DOHH2 (cell line): ENCODE results near the gene UGT2B7.

Experiments used
- H3F3A ChIP-seq: fragments of 200-600 bp; sonication (generic), shearing (Covaris generic); 2 replicates; pipeline ENCODE4 v1.6.0; 2016; ENCODE audit warnings: antibody characterized with exemption, mild to moderate bottlenecking; ENCODE audit not compliant: control insufficient read depth, insufficient read depth
- H3K27ac ChIP-seq: fragments of 200-600 bp; sonication (generic); 2 replicates; pipeline ENCODE4 v1.5.1; 2014; ENCODE audit warnings: low read depth, mild to moderate bottlenecking, low read length, moderate library complexity
- H3K27me3 ChIP-seq: fragments of 200-600 bp; sonication (generic); 2 replicates; pipeline ENCODE4 v1.6.1; 2014; ENCODE audit warnings: mild to moderate bottlenecking, low read length, mixed read lengths; ENCODE audit not compliant: control insufficient read depth
- H3K36me3 ChIP-seq: fragments of 200-600 bp; sonication (generic); 2 replicates; pipeline ENCODE4 v1.6.1; 2014; ENCODE audit warnings: mild to moderate bottlenecking, low read length, moderate library complexity, mixed read lengths; ENCODE audit not compliant: control insufficient read depth
- H3K4me1 ChIP-seq: fragments of 200-600 bp; sonication (generic); 2 replicates; pipeline ENCODE4 v1.6.1; 2014; ENCODE audit warnings: mild to moderate bottlenecking, low read length, mixed read lengths; ENCODE audit not compliant: control insufficient read depth
- H3K4me2 ChIP-seq: fragments of 200-600 bp; sonication (generic); 2 replicates; pipeline ENCODE4 v1.6.0; 2014; ENCODE audit warnings: mild to moderate bottlenecking, low read length, moderate library complexity
- H3K4me3 ChIP-seq: fragments of 200-600 bp; sonication (generic); 2 replicates; pipeline ENCODE4 v1.5.1; 2014; ENCODE audit warnings: mild to moderate bottlenecking, low read length, mixed read lengths
- H3K79me2 ChIP-seq: fragments of 200-600 bp; sonication (generic); 2 replicates; pipeline ENCODE4 v1.6.1; 2014; ENCODE audit warnings: mild to moderate bottlenecking, low read length, mixed read lengths; ENCODE audit not compliant: control insufficient read depth
- H3K9me2 ChIP-seq: fragments of 200-600 bp; sonication (generic); replicated peaks from 2 replicates; pipeline ENCODE4 v1.6.1; 2014; ENCODE audit warnings: mild to moderate bottlenecking, low read length, mixed read lengths; ENCODE audit not compliant: control insufficient read depth
- H3K9me3 ChIP-seq: fragments of 200-600 bp; sonication (generic); 2 replicates; pipeline ENCODE4 v1.6.1; 2014; ENCODE audit warnings: antibody characterized with exemption, low read length, mixed read lengths; ENCODE audit not compliant: control insufficient read depth, insufficient read depth
- H4K20me1 ChIP-seq: fragments of 200-600 bp; sonication (generic); 2 replicates; pipeline ENCODE4 v1.6.0; 2014; ENCODE audit warnings: low read depth, mild to moderate bottlenecking, antibody characterized with exemption, low read length, moderate library complexity; ENCODE audit not compliant: control insufficient read depth, insufficient read depth
- EZH2phosphoT487 ChIP-seq: fragments of 200-600 bp; sonication (generic); IDR thresholded peaks from 2 replicates; pipeline ENCODE4 v1.6.1; 2017; ENCODE audit warnings: borderline replicate concordance, mild to moderate bottlenecking, antibody characterized with exemption, low read length, moderate library complexity, mixed read lengths
- TF ChIP-seq, protein P1 (sequence below): fragments of 200-600 bp; sonication (generic); IDR thresholded peaks from one replicate; pipeline ENCODE4 v1.5.1; 2014; ENCODE audit warnings: antibody characterized with exemption, mild to moderate bottlenecking, low read depth, low read length; ENCODE audit not compliant: poor library complexity, severe bottlenecking

UGT2B7 gene

DNA sequence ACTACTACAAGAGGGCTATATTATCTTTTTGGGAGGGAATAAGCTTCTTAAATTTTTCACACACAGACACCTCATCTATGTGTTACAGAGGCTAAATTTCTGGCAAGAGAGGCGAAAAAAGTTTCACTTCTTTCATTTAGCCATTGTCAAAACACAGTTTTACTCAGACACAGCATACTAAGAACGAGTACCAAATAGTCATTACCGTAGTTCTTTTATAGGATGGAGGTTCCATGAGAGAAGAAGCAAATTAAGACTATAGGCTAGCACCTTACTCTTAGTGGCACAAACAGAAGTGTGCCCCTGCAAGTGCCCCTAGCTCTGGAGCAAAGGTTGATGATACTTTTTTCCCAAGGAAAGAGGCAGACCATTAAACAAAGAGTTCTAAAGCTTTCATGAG is 26.2 kb downstream of the UGT2B7 start:
- Histone ChIP-seq H3K36me3 (no peaks in the 10 kb centered on the region), H3F3A (no peaks in the 10 kb centered on the region), H3K9me2 (no peaks in the 10 kb centered on the region), H3K4me1 (no peaks in the 10 kb centered on the region), H3K4me3 (no peak overlapping the region), H3K27me3 (no peaks in the 10 kb centered on the region), H3K4me2 (no peak overlapping the region), H3K27ac (no peak overlapping the region), H3K9me3 (no peaks in the 10 kb centered on the region), H3K79me2 (no peaks in the 10 kb centered on the region), H4K20me1 (no peaks in the 10 kb centered on the region)
- TF ChIP-seq EZH2phosphoT487: no peak
- TF ChIP-seq, protein P1, sequence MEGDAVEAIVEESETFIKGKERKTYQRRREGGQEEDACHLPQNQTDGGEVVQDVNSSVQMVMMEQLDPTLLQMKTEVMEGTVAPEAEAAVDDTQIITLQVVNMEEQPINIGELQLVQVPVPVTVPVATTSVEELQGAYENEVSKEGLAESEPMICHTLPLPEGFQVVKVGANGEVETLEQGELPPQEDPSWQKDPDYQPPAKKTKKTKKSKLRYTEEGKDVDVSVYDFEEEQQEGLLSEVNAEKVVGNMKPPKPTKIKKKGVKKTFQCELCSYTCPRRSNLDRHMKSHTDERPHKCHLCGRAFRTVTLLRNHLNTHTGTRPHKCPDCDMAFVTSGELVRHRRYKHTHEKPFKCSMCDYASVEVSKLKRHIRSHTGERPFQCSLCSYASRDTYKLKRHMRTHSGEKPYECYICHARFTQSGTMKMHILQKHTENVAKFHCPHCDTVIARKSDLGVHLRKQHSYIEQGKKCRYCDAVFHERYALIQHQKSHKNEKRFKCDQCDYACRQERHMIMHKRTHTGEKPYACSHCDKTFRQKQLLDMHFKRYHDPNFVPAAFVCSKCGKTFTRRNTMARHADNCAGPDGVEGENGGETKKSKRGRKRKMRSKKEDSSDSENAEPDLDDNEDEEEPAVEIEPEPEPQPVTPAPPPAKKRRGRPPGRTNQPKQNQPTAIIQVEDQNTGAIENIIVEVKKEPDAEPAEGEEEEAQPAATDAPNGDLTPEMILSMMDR: no peak

DNA sequence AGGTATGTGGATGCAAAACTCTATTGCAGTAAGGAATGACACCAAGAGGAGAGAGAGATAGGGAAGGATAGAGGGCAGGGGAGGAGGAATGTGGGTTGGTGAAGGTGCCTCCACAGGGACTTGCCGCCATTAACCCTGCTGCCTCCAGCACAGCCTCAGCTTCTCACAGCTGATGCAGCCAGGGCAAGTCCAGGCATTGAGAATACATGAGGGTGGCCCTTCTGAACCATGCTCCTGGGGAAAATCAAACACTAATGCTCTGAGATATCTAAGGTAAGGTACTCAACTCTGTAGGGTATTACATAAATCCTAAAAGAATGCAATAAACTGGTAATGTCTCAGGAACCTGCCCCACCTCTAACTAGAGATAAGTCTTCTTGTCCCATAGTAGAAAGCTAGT is 28.7 kb downstream of the UGT2B7 start:
- no peaks in the 10 kb centered on the region for H3K79me2 ChIP-seq
- no peaks in the 10 kb centered on the region for H4K20me1 ChIP-seq
- no peaks in the 10 kb centered on the region for H3F3A ChIP-seq
- TF ChIP-seq EZH2phosphoT487: no peak
- TF ChIP-seq, protein P1: no peak
- H3K27me3 ChIP-seq: no peaks in the 10 kb centered on the region
- H3K4me2 ChIP-seq: no peak overlapping the region
- H3K27ac ChIP-seq: no peak overlapping the region
- no peaks in the 10 kb centered on the region for H3K9me2 ChIP-seq
- no peaks in the 10 kb centered on the region for H3K9me3 ChIP-seq
- H3K4me3 ChIP-seq: no peak overlapping the region
- H3K36me3 ChIP-seq: no peaks in the 10 kb centered on the region
- H3K4me1 ChIP-seq: no peaks in the 10 kb centered on the region

- no peaks in the 10 kb centered on the region for H3K27me3 ChIP-seq
- TF ChIP-seq, protein P1: no peak
- no peak for TF ChIP-seq EZH2phosphoT487
- H3K4me3 ChIP-seq: no peak overlapping the region
- no peaks in the 10 kb centered on the region for H3F3A ChIP-seq
- no peak overlapping the region for H3K27ac ChIP-seq
- H3K4me1 ChIP-seq: no peaks in the 10 kb centered on the region
- no peaks in the 10 kb centered on the region for H3K79me2 ChIP-seq
- no peaks in the 10 kb centered on the region for H4K20me1 ChIP-seq
- no peaks in the 10 kb centered on the region for H3K9me2 ChIP-seq
- H3K4me2 ChIP-seq: no peak overlapping the region
- H3K9me3 ChIP-seq: no peaks in the 10 kb centered on the region
- H3K36me3 ChIP-seq: no peaks in the 10 kb centered on the region
Observed at GRCh38 chr4:69126024-69126423, 29.8 kb downstream of the UGT2B7 start.

DNA sequence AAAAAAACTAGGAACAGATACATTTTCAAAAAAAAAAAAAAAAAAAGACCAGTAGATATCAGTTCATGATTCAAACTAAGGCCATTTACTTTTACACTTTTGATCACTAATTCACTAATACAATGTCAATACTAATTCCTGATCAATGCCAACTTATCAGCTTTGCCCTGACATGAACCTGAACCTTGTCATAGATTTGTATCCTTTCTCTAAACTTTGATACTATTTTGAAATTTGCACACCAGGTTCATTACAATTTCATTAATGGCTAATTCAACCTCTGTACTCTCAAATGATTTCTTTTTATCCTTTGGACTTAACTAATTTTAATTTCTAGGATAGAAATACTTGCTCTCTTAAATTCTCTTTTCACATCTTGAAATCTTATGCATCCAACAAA is 37.7 kb downstream of the UGT2B7 start:
- Histone ChIP-seq H3K36me3 (no peaks in the 10 kb centered on the region), H3K9me3 (no peaks in the 10 kb centered on the region), H3K79me2 (no peaks in the 10 kb centered on the region), H4K20me1 (no peaks in the 10 kb centered on the region), H3K4me1 (no peaks in the 10 kb centered on the region), H3K4me2 (no peak overlapping the region), H3K27me3 (no peaks in the 10 kb centered on the region), H3K9me2 (no peaks in the 10 kb centered on the region), H3F3A (no peaks in the 10 kb centered on the region), H3K27ac (no peak overlapping the region), H3K4me3 (no peak overlapping the region)
- no peak for TF ChIP-seq EZH2phosphoT487
- TF ChIP-seq, protein P1: no peak
